ENCODE results near the gene BCL2A1.
"Not testable (repeated sequence)": the region's sequence is repeated elsewhere in the genome, so short reads cannot be mapped to it uniquely, and the experiment has no call there.

The BCL2A1 gene

DNA sequence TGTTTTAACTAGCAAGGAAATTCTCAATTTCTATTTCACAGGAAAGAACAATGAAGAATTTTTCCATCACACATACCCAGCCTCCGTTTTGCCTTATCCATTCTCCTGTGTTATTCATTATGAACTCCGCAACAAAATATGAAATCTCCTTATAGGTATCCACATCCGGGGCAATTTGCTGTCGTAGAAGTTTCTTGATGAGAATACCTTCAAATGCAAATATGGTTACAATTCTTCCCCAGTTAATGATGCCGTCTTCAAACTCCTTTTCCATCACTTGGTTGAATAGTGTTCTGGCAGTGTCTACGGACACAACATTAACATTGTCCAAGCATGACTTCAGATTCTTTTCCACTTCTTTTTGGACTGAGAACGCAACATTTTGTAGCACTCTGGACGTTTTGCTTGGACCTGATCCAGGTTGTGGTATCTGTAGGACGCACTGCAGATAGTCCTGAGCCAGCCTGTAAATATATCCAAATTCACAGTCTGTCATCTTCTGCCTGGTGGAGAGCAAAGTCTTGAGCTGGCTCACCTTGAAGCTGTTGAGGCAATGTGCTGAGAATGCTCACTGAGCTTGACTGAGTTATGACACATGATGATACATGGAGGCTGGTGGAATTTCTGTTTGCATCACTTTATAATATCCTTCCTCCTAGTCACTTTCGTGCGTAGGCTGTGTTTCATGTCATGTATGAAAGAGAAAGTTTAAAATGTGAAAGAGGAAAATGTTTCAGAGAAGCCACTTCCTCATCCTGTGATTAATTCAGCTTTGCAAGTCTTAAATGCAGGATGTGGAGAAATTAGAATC is at the start of gene BCL2A1:
TSS of gene BCL2A1 (minus strand) at position 573 of the 811 bp plus-strand sequence. CDS start at position 496, 77 bp downstream.
- DNase-seq = no peak

DNA sequence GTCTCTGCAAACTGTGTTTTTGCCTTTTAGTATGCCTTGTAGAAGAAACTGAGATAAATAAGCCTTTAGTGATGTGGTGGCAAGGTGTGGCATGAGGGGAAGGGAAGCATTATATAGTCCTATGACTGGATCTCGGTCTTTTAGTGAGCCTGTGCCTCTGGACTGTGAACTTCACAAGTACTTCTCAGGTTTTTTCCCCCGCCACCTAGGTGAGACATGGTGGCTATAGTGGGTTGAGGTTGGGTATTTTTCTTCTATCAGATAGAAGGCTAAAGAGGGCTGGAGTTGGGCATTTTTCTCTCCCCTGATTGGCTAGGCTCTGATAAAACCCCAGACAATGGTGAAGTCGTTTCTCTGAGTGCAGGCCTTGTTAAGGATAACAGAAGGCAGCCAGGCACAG is 49.7 kb upstream of the BCL2A1 start:
- DNase-seq = no peak

- DNase-seq = not testable (repeated sequence)
Measured at GRCh38 chr15:80020149-80020548, 49.2 kb upstream of the BCL2A1 start.

GRCh38 chr15:80019168-80019745 is 48.3 kb upstream of the BCL2A1 start:
- DNase-seq = no peak

GRCh38 chr15:80017139-80017538 is 46.1 kb upstream of the BCL2A1 start:
- DNase-seq = not testable (repeated sequence)

DNA sequence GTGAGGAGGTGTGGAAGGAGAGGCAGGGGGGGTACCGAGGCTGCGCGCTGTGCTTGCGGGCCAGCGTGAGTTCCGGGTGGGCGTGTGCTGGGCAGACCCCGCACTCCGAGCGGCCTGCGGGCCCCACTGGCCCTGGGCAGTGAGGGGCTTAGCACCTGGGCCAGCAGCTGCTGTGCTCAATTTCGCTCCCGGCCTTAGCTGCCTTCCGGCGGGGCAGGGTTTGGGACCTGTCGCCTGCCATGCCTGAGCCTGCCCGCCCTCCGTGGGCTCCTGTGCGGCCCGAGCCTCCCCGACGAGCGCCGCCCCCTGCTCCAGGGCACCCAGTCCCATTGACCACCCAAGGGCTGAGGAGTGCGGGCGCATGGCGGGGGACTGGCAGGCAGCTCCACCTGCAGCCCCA is 45.5 kb upstream of the BCL2A1 start:
- DNase-seq = not testable (repeated sequence)

DNA sequence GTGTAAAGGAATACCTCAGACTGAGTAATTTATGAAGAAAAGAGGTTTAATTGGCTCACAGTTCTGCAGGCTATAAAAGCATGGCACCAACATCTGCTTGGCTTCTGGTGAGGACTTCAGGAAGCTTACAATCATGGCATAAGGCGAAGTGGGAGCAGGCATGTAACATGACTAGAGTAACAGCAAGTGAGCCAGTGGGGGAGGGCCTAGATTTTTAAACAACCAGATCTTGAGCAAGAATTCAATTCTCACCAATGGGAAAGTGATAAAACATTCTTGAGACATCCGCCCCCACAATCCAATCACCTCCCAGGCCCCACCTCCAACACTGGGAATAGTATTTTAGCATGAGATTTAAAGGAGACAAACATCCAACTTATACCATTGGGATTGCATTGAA is 44.2 kb upstream of the BCL2A1 start:
- DNase-seq = no peak

- DNase-seq = not testable (repeated sequence)
Measured at GRCh38 chr15:80014186-80014585, 43.2 kb upstream of the BCL2A1 start.

GRCh38 chr15:80012060-80012726 is 41.2 kb upstream of the BCL2A1 start:
- DNase-seq = no peak

DNA sequence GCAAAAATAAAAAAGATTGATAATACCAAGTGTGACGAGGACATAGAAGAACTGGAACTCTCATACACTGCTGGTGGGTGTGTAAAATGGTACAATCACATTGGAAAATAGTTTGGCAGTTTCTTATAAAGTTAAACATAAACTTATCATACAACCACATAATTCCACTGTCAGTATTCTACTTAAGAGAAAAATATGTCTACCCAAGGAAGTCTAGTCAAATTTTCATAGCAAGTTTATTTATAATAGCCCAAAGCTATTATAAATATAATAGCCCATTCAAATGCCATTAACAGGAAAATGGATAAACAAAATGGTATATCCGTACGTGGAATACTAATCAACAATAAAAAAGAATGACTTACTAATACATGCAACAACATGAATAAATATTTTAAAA is 40.6 kb upstream of the BCL2A1 start:
- no peak for DNase-seq

GRCh38 chr15:80011041-80011523 is 40.1 kb upstream of the BCL2A1 start:
- DNase-seq = not testable (repeated sequence)

- no peak for DNase-seq
Measured at GRCh38 chr15:80010131-80010673, 39.2 kb upstream of the BCL2A1 start.

- DNase-seq = no peak
Measured at GRCh38 chr15:80007532-80007931, 36.5 kb upstream of the BCL2A1 start.

GRCh38 chr15:80006946-80007345 is 36.0 kb upstream of the BCL2A1 start:
- DNase-seq = no peak

DNA sequence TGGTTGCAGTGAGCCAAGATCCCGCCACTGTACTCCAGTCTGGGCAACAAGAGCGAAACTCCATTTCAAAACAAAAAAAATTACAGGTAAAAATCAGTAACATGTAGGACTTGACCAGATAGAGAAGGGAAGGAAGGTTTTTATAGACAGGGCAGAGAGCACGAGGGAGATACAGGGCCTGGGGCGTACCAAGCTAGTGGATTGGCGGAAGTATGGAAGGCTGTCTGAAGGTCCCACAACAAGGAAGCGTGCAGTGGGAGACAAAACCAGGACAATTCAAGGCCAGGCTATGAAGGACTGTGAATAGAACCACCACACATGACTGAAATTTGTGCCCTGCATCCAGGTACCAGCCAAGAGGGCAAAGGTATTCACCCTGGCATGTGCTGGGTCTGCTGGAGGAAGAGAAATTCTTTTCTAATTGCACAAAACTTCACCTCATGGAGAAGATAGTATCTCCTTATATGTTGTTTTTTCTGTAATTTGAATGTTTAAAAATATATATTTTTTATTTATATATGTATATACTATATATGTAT is 33.0 kb upstream of the BCL2A1 start:
- DNase-seq = no peak

DNA sequence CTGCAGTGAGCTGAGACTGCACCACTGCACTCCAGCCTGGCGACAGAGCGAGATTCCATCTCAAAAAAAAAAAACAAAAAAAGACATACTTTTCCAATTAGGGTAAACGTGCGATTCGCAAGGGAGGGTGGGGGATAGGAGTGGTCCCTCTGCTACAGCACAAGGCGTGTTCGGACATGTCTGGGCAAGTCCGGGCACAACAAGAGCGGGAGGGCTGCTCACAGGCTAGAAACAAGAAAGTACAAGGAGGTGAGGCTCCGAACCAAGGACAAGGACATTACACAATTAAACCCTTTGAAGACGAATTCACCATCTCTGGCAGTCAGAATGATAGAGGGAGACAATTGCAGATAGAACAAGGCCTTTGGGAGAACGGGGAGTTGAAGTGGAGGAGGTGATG is 32.2 kb upstream of the BCL2A1 start:
- DNase-seq = no peak

- no peak for DNase-seq
Measured at GRCh38 chr15:80002267-80002666, 31.3 kb upstream of the BCL2A1 start.

GRCh38 chr15:79994615-79995014 is 23.6 kb upstream of the BCL2A1 start:
- no peak for DNase-seq

DNA sequence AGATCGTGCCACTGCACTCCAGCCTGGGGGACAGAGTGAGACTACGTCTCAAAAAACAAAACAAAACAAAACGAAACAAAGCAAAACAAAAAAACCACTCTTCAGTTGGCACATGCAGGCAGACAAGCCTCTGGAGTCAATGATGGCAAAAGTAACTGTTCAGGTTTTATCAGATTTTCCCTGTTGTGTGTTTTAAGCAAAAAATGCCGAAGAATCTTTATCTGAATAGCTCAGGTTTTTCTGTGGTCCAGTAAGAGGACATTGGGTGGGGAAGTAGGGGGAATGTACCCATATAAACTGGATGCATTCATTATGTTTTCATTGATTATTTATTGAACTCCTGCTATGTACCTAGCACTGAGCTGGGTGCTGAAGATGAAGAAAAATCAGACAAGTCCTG is 20.8 kb upstream of the BCL2A1 start:
- no peak for DNase-seq

DNA sequence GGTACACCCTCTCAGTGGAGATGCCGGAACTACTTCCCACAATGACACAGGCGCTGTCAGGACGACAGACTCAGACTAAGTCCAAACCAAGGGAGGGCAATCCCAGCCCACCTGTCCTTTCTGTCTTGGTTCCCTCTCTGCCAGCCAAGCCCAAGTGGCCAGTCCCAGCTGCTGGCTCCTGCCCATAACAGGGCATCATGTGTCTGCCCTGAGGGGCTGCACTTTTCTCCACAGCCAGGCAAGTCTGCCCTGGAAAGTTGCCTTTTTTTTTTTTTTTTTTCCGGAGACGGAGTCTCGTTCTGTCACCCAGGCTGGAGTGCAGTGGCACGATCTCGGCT is 20.0 kb upstream of the BCL2A1 start:
- no peak for DNase-seq

GRCh38 chr15:79990280-79990996 is 19.4 kb upstream of the BCL2A1 start:
- DNase-seq = no peak

- no peak for DNase-seq
Measured at GRCh38 chr15:79989682-79990081, 18.7 kb upstream of the BCL2A1 start.

DNA sequence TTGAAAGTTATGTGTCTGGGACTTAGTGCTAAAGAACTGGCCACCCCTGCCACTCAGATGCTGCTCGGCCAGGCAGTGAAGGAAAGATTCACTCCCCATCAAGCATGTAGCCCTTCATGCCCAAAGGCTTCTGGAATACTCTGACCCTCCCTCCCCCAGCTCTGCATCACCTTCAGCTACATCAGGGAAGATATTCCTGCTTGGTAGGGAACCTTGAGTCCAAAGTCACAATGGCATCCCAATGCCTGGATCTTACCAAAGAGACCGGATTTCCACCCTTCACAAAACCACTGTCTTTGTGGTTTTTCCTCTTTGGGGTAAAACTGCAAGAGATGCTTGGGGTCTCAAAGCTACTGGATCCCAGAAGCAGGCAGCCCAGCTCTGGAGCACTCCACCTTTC is 18.2 kb upstream of the BCL2A1 start:
- no peak for DNase-seq
